Measurements from ENCODE around the gene METTL2B.
"Not testable (repeated sequence)": the region's sequence is repeated elsewhere in the genome, so short reads cannot be mapped to it uniquely, and the experiment has no call there.

Gene METTL2B, protein sequence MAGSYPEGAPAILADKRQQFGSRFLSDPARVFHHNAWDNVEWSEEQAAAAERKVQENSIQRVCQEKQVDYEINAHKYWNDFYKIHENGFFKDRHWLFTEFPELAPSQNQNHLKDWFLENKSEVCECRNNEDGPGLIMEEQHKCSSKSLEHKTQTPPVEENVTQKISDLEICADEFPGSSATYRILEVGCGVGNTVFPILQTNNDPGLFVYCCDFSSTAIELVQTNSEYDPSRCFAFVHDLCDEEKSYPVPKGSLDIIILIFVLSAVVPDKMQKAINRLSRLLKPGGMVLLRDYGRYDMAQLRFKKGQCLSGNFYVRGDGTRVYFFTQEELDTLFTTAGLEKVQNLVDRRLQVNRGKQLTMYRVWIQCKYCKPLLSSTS

DNA sequence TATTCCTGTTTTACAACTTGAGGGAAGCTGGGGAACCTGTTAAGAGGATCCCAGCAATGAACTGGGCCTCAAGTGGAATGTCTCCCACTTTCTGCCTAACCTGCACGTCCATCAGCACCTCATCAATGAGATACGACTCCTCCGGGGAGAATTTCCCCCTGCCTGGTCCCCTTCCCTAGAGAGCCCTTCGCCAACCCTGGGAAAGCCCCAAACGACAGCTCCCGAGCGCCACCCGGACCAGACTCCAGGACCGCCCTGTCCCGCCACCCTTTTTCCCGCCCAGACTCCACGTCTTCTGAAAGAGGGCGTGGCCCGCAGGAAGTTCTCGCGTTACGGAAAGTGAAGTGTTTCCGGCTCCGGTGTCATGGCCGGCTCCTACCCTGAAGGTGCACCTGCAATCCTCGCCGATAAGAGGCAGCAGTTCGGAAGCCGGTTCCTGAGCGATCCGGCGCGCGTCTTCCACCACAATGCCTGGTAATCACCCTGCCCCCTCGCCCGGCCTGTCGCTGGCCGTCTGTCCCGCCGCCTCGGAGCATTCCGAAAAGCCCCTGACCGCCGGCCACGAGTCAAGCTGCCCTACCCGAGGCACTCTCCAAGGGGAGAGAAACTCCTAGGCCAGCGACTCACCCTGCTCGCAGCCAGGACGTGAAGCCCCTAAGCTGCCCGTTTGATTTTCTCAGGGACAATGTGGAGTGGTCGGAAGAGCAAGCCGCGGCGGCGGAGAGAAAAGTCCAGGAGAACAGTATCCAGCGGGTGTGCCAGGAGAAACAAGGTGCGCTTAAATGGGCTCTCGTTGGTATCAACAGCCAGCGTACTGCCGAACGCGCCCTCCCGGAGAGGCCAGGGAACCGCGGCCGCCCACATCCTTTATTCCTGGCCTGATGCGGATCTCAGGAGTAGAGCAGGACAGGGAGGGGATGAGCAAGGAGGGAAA, at the start of gene METTL2B:
Gene METTL2B (plus strand): TSS at position 347 of the 934 bp plus-strand sequence. CDS start 18 bp downstream, at position 365.
- peak within 1 kb of the TSS; percentile 71 for H3K9ac ChIP-seq (ENCODE audit: low read length)
- not testable (repeated sequence) for H3K4me1 ChIP-seq (ENCODE audit: control insufficient read depth, insufficient read depth, low read length); H3K9me3 ChIP-seq (ENCODE audit: control insufficient read depth, low read length); H3K27me3 ChIP-seq (ENCODE audit: control insufficient read depth, insufficient read depth, low read length); H3K36me3 ChIP-seq (ENCODE audit: control insufficient read depth, insufficient read depth, low read length)
- H3K4me3 ChIP-seq (ENCODE audit: low read length), result peak within 1 kb of the TSS; percentile 41

DNA sequence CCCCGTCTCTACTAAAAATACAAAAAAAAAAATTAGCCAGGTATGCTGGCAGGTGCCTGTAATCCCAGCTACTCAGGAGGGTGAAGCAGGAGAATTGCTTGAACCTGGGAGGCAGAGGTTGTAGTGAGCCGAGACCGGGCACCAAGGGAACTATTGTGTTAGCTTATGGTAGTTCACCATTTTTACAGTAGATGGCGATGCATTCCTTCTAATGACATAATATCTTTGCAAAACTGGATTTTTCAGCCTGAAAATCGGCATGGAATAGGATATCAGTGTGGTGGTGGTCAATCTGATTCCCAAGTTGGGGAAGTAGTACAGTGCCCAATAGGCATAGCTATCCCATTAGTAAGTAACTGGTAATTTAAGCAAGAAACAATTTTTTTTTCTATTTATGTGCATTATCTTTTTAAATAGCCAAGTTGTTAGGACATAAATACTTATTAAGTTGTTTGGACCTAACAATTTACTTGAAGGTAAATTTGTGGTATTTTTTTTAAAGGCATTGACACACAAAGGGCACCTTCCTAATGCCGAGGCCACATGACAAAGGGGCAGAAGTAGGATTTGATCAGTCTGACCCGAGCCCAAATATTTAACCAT, 49.2 kb upstream of the METTL2B start:
- Histone ChIP-seq H3K4me1 (ENCODE audit: control insufficient read depth, insufficient read depth, low read length) (peaks cover 10% of the 10 kb centered on the region), H3K9ac (ENCODE audit: low read length) (no peak overlapping the region), H3K9me3 (ENCODE audit: control insufficient read depth, low read length) (no peaks in the 10 kb centered on the region), H3K27me3 (ENCODE audit: control insufficient read depth, insufficient read depth, low read length) (no peaks in the 10 kb centered on the region), H3K4me3 (ENCODE audit: low read length) (no peak overlapping the region), H3K36me3 (ENCODE audit: control insufficient read depth, insufficient read depth, low read length) (no peaks in the 10 kb centered on the region)

DNA sequence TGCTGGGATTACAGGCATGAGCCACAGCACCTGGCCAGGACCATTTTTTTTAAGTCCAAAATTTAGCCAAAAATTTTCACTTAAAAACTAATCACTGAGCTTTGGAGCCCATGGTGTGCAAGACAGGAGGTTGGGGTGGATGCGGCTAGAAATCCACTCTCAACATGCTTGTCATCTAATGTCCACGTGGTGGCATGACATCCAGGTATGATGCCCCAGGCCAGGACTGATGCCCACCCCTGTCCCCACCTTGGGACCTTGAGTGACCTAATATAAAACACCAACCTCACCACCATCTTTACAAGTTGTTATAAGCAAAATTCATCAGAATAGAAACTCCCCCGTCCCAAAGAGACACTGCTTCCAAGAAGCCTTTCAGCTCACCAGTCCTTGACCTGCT, 46.3 kb upstream of the METTL2B start:
- H3K36me3 ChIP-seq (ENCODE audit: control insufficient read depth, insufficient read depth, low read length), result no peaks in the 10 kb centered on the region
- H3K4me3 ChIP-seq (ENCODE audit: low read length), result no peak overlapping the region
- H3K27me3 ChIP-seq (ENCODE audit: control insufficient read depth, insufficient read depth, low read length), result no peaks in the 10 kb centered on the region
- no peak overlapping the region for H3K9ac ChIP-seq (ENCODE audit: low read length)
- no peaks in the 10 kb centered on the region for H3K9me3 ChIP-seq (ENCODE audit: control insufficient read depth, low read length)
- peaks cover 15% of the 10 kb centered on the region for H3K4me1 ChIP-seq (ENCODE audit: control insufficient read depth, insufficient read depth, low read length)

DNA sequence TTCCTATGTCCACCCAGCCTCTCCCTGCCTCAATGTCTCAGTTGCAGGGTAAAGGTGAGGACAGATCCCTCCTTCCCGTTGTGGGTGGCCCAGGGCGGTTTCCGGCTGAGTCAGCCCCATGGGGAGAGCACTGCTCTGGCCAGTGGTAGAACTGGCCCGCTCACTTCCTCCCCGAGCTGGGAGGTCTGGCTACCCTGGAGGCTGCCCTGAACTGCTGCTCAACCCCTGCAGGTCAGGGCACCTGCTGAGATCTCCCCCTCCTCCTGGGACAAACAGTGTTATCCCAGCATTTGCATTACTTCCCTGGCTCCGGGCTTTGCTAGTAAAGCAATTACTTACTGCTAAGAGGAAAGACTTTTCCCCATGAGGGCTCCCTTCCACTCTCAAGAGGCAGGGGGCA, 45.3 kb upstream of the METTL2B start:
- H3K9me3 ChIP-seq (ENCODE audit: control insufficient read depth, low read length), result no peaks in the 10 kb centered on the region
- peaks cover 18% of the 10 kb centered on the region for H3K4me1 ChIP-seq (ENCODE audit: control insufficient read depth, insufficient read depth, low read length)
- H3K27me3 ChIP-seq (ENCODE audit: control insufficient read depth, insufficient read depth, low read length), result no peaks in the 10 kb centered on the region
- H3K4me3 ChIP-seq (ENCODE audit: low read length), result no peak overlapping the region
- H3K36me3 ChIP-seq (ENCODE audit: control insufficient read depth, insufficient read depth, low read length), result no peaks in the 10 kb centered on the region
- no peak overlapping the region for H3K9ac ChIP-seq (ENCODE audit: low read length)

DNA sequence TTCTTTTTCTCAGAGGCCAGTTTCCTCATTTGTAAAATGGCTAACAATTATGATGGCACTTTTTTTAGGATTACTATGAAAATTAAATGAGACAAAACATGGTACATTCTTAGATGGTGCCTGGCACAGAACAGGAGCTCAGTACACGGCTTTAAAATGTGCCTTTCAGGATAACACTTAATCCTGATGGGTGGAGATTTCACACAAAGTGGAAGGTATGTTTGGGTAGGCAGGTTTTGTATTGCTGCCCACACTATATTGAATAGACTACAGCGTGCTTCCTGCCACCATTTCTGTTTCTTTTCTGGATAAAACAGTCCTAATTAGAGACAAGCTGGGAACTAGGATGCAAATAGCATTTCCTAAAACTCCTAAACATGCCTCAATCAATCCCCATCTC, 44.8 kb upstream of the METTL2B start:
- Histone ChIP-seq H3K9ac (ENCODE audit: low read length) (no peak overlapping the region), H3K27me3 (ENCODE audit: control insufficient read depth, insufficient read depth, low read length) (no peaks in the 10 kb centered on the region), H3K4me1 (ENCODE audit: control insufficient read depth, insufficient read depth, low read length) (peaks cover 18% of the 10 kb centered on the region), H3K36me3 (ENCODE audit: control insufficient read depth, insufficient read depth, low read length) (no peaks in the 10 kb centered on the region), H3K9me3 (ENCODE audit: control insufficient read depth, low read length) (no peaks in the 10 kb centered on the region), H3K4me3 (ENCODE audit: low read length) (no peak overlapping the region)

DNA sequence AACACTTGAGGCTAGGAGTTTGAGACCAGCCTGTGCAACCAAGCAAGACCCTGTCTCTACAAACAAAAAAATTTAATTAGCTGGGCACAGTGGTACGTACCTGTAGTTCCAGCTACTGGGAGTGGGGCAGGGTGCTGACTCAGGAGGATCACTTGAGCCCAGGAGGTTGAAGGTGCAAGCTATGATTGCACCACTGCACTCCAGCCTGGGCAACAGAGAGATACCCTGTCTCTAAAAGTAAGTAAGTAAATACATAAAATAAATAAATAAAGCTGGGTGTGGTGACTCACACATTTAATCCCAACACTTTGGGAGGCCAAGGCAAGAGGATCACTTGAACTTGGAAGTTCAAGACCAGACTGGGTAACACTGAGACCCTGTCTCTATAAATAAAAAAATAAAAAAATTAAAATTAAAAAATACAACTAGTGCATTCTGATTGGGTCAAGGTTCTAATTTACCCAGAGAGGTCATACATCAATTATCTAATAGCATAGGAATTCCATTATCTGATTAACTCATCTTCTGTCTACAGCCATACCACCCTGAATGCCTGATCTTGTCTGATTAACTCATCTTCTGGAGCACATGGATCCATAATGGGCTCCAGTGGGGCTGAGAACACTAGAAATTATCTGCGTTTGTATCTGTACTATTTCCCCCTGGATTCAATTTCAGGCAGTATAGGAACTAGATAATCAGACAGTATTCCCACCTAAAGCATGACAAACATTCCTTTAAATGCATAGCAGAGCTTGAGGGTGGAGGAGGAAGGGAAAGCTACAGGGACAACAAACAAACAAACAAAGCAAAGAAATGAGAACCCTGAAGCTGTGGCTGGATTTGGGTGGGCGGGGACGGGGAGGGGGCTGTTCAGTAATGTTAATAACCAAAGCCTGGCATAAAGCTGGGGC, 41.9 kb upstream of the METTL2B start:
- no peak overlapping the region for H3K9ac ChIP-seq (ENCODE audit: low read length)
- peaks cover 18% of the 10 kb centered on the region for H3K4me1 ChIP-seq (ENCODE audit: control insufficient read depth, insufficient read depth, low read length)
- H3K27me3 ChIP-seq (ENCODE audit: control insufficient read depth, insufficient read depth, low read length), result no peaks in the 10 kb centered on the region
- H3K36me3 ChIP-seq (ENCODE audit: control insufficient read depth, insufficient read depth, low read length), result no peaks in the 10 kb centered on the region
- no peak overlapping the region for H3K4me3 ChIP-seq (ENCODE audit: low read length)
- no peaks in the 10 kb centered on the region for H3K9me3 ChIP-seq (ENCODE audit: control insufficient read depth, low read length)

DNA sequence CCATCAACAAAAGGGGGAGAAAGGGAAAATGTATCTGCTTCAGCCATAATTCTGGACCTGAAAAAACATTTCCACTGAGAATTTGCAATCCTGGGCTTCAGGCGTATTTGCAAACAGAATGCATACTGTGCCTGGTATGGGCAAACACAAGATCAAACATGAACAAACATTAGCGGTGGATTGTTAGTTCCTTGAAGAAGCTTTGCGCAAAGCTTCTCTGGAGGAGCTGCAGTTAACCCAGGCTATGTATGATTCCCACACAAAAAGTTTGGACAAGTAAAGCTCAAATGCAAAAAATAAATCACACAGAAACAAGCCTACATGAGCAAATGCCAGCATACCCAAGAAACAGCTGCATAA, 41.2 kb upstream of the METTL2B start:
- no peak overlapping the region for H3K9ac ChIP-seq (ENCODE audit: low read length)

DNA sequence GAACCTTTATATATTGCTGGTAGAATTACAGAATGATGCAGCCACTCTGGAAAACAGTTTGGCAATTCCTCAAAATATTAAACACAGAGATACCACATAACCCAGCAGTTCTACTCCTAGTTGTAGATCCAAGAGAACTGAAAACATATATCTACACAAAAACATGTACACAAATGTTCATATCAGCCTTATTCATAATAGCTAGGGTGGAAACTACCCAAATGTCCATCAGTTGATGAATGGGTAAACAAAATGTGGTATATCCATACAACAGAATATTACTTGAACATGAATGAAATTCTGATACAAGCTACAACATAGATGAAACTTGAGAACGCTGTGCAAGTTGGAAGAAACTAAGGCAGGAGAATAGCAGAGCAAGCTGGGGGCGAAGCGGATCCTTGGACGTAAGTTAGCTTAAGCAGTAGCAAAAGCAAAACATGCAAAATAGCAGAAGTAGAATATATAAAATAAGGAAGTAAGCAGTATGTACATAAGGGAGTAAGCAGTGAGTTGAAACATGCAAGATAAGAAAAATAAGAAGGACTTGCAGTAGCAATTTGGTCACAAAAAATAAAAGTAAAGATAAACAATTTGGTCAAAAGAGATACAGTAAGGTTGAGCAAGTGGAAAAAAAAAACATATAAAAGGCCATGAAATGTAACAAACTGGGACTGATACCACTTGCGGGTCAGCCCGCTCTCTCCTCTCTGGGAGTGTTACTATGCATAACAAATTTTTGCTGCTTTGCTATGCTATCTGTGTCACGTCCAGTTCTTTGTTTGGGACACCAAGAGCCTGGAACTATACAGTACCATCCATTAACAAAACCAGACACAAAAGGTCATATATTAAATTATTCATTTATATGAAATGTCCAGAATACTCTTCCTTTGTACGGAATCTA, 38.9 kb upstream of the METTL2B start:
- no peaks in the 10 kb centered on the region for H3K9me3 ChIP-seq (ENCODE audit: control insufficient read depth, low read length)
- H3K36me3 ChIP-seq (ENCODE audit: control insufficient read depth, insufficient read depth, low read length), result no peaks in the 10 kb centered on the region
- no peak overlapping the region for H3K4me3 ChIP-seq (ENCODE audit: low read length)
- H3K27me3 ChIP-seq (ENCODE audit: control insufficient read depth, insufficient read depth, low read length), result no peaks in the 10 kb centered on the region
- H3K4me1 ChIP-seq (ENCODE audit: control insufficient read depth, insufficient read depth, low read length), result peaks cover 8% of the 10 kb centered on the region
- H3K9ac ChIP-seq (ENCODE audit: low read length), result no peak overlapping the region

More for the DNA sequence above, 41.2 kb upstream of the METTL2B start:
- Histone ChIP-seq H3K27me3 (ENCODE audit: control insufficient read depth, insufficient read depth, low read length) (no peaks in the 10 kb centered on the region), H3K36me3 (ENCODE audit: control insufficient read depth, insufficient read depth, low read length) (no peaks in the 10 kb centered on the region), H3K9me3 (ENCODE audit: control insufficient read depth, low read length) (no peaks in the 10 kb centered on the region), H3K4me1 (ENCODE audit: control insufficient read depth, insufficient read depth, low read length) (peaks cover 18% of the 10 kb centered on the region), H3K4me3 (ENCODE audit: low read length) (no peak overlapping the region)

DNA sequence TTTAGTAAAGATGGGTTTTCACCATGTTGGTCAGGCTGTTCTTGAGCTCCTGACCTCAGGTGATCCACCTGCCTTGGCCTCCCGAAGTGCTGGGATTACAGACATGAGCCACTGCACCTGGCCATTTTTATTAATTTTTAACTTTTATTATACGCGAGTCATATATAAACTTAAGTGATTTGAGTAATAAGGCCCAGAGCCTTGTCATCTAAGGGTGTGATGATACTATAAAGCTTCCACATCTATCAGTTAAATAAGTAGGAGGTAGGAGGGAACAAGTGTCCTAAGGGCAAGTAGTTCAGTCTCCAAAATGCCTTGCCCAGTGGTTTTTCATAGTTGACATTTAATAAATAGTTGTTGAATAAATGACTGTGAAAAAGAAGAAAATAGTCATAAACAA, 34.2 kb upstream of the METTL2B start:
- no peaks in the 10 kb centered on the region for H3K27me3 ChIP-seq (ENCODE audit: control insufficient read depth, insufficient read depth, low read length)
- peaks cover 6% of the 10 kb centered on the region for H3K4me1 ChIP-seq (ENCODE audit: control insufficient read depth, insufficient read depth, low read length)
- no peaks in the 10 kb centered on the region for H3K36me3 ChIP-seq (ENCODE audit: control insufficient read depth, insufficient read depth, low read length)
- H3K9ac ChIP-seq (ENCODE audit: low read length), result no peak overlapping the region
- H3K9me3 ChIP-seq (ENCODE audit: control insufficient read depth, low read length), result no peaks in the 10 kb centered on the region
- no peak overlapping the region for H3K4me3 ChIP-seq (ENCODE audit: low read length)

DNA sequence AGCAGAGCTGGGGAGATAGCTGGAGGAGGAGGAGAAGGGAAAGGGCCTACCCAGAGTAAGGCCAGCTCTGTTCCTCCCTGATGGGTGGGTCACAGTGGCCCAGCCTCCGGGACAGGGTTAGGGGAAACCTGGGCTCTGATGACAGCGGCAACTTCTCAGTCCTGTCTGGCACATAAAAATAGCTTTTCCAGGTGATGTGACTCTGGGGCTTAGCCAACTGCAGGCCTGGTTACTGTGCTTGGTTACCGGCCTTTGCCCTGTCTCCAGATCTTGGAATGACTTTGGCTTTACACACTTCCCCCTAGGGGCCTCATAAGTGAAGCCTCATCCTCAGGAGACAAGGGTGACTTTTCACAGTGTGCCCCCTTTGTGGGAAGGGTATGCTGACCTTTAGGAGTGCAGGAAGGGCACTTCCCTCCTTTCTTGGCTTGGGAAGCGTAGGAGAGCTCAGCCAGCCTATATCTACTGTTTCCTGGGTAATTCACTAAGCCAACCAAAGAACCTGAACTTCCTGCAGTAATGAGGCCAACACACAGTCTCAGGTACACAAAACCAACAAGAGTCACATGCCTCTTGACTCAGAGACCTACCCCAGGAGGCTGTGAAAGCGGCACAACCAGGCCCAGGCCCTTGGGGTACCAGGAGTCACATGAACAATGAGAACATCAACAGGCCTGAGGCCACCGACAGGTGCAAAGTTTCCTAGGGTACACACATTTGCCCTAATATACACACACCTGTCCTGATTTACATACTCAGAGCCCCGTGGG, 32.5 kb upstream of the METTL2B start:
- Histone ChIP-seq H3K4me1 (ENCODE audit: control insufficient read depth, insufficient read depth, low read length) (peaks cover 6% of the 10 kb centered on the region), H3K36me3 (ENCODE audit: control insufficient read depth, insufficient read depth, low read length) (no peaks in the 10 kb centered on the region), H3K9ac (ENCODE audit: low read length) (peak overlapping the region; percentile 16)

More for the DNA sequence above, 32.5 kb upstream of the METTL2B start:
- H3K9me3 ChIP-seq (ENCODE audit: control insufficient read depth, low read length), result no peaks in the 10 kb centered on the region
- H3K27me3 ChIP-seq (ENCODE audit: control insufficient read depth, insufficient read depth, low read length), result no peaks in the 10 kb centered on the region
- no peak overlapping the region for H3K4me3 ChIP-seq (ENCODE audit: low read length)

Data from mucosa of stomach (tissue), 1 donor.